ENCODE results near the gene NCAPG2.

NCAPG2 gene

DNA sequence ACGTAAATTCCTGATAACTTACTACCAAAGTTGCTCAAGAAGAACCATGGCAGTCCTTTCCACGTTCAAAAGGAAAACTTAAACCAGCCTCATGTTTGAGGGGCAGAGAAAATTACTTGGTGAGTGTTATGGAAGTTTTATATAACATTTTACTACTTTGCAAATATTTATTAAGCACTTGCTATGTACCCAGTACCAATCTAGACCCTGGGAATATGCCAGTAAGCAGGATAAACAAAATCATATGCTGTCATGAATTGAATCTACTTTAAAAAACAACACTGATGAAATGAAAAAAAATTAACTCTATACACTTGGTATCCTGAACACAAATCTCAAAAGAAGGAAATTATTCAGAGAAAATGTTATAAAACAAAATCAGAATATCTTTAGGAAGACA, 46.1 kb downstream of the NCAPG2 start:
- Histone ChIP-seq H3K4me3 (ENCODE audit: low read length) (no peak overlapping the region), H3K4me1 (ENCODE audit: insufficient read depth, low read length) (peaks cover 5% of the 10 kb centered on the region; the same call in 1 of the 2 replicates), H3K27ac (ENCODE audit: low read length) (no peak overlapping the region), H3K36me3 (ENCODE audit: insufficient read depth, low read depth, low read length) (peaks cover 88% of the 10 kb centered on the region), H3K9ac (ENCODE audit: low read depth, low read length) (no peak overlapping the region), H3K9me3 (ENCODE audit: insufficient read depth, low read depth, low read length) (no peaks in the 10 kb centered on the region), H3K27me3 (ENCODE audit: insufficient read depth, low read length) (no peaks in the 10 kb centered on the region)

DNA sequence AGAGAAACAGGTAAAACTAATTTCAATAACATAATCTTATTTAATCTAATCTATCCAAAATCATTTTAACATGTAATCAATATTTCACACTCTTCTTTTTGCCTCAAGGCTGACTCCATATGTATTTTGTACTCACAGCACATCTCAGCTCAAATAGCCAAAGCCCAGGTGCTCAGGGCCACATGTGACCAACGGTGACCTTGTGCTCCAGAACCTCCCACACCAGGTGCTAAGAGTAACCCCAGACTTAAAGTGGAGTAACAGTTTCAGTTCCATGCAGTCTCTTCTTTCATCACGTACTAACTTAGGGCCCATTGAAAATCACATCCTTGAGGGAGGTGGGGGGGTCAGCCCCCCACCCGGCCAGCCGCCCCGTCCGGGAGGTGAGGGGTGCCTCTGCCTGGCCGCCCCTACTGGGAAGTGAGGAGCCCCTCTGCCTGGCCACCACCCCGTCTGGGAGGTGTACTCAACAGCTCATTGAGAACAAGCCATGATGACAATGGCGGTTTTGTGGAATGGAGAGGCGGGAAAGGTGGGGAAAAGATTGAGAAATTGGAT, 47.3 kb downstream of the NCAPG2 start:
- Histone ChIP-seq H3K36me3 (ENCODE audit: insufficient read depth, low read depth, low read length) (peaks cover 87% of the 10 kb centered on the region), H3K9ac (ENCODE audit: low read depth, low read length) (no peak overlapping the region), H3K27ac (ENCODE audit: low read length) (no peak overlapping the region)

DNA sequence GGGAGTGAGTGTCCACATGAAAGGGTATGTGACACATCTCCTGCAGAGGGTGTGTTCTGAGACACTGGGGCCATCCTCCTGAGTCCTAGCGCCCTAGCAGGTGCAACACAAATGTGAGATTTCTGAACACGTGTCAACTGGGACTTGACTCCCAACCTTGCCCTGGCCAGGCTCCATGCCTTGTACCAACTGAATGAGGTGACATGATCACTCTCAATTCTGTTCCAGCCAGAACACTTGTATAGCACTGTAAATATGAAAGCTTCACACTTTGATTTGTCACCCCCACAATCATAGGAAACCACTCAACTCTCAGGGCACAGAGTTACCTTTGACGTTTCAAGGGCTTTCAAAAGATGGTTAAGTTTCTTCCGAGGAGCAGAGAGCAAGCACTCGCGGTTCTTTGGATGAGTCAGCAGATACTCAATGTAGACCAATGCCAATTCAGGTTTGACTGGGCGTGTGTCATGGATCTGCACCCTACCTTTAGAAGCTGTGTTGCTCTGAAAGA, 48.6 kb downstream of the NCAPG2 start:
- no peaks in the 10 kb centered on the region for H3K9me3 ChIP-seq (ENCODE audit: insufficient read depth, low read depth, low read length)
- no peaks in the 10 kb centered on the region for H3K27me3 ChIP-seq (ENCODE audit: insufficient read depth, low read length)
- peaks cover 5% of the 10 kb centered on the region; the same call in 1 of the 2 replicates for H3K4me1 ChIP-seq (ENCODE audit: insufficient read depth, low read length)
- no peak overlapping the region for H3K4me3 ChIP-seq (ENCODE audit: low read length)
- H3K27ac ChIP-seq (ENCODE audit: low read length) = no peak overlapping the region
- peaks cover 87% of the 10 kb centered on the region for H3K36me3 ChIP-seq (ENCODE audit: insufficient read depth, low read depth, low read length)
- H3K9ac ChIP-seq (ENCODE audit: low read depth, low read length) = no peak overlapping the region

More for the DNA sequence above, 47.3 kb downstream of the NCAPG2 start:
- H3K27me3 ChIP-seq (ENCODE audit: insufficient read depth, low read length) = no peaks in the 10 kb centered on the region
- peaks cover 5% of the 10 kb centered on the region; the same call in 1 of the 2 replicates for H3K4me1 ChIP-seq (ENCODE audit: insufficient read depth, low read length)
- H3K9me3 ChIP-seq (ENCODE audit: insufficient read depth, low read depth, low read length) = no peaks in the 10 kb centered on the region
- H3K4me3 ChIP-seq (ENCODE audit: low read length) = no peak overlapping the region

DNA sequence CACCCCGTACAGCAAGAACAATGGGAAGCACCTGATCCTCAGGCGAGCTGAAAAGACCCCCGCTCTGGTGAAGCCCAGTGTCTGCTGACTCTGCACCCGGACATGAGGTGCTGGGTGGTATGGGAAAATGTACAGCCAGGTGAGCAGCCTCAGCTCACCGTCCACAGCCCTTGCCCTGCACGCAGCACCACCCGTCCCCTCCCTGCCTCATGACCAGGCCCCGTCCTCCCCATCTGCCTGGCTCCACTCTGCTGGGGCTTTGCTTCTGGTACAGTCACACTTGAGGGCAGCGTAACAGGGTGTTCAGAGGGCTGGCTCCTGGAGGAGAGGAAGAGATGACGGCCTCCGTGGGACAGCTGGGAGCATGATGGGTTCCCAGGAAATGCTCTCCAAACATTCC, 49.1 kb downstream of the NCAPG2 start:
- peaks cover 87% of the 10 kb centered on the region for H3K36me3 ChIP-seq (ENCODE audit: insufficient read depth, low read depth, low read length)
- no peaks in the 10 kb centered on the region for H3K27me3 ChIP-seq (ENCODE audit: insufficient read depth, low read length)

DNA sequence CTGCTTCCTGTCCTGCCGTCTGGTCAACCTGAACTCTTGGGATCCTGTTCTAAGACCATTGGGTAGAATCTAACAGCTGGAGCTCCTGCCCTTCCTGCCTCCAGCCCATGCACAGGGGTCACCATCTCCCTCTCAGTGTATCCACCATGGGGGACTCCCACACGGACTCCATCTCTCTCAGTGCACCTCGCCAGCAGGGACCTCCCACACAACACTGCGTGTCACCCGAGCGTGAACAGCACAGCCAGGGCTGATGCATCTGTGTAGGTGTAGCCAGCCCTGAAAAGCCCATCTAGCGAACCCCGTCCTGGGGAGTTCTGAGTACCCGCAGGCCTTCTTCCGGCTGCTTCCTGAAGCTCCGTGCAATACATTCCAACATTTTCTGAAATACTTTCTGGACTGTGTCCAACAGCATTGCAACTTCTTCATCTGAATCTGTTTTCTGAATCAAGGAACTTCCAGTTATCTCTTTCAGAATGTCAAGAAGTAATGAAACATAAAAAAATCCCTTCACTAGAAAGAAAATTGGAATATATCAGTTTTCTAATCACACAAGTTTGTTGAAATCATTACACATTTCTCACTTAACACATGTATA, 52.5 kb downstream of the NCAPG2 start:
- no peak overlapping the region for H3K4me3 ChIP-seq (ENCODE audit: low read length)
- no peaks in the 10 kb centered on the region for H3K9me3 ChIP-seq (ENCODE audit: insufficient read depth, low read depth, low read length)
- H3K4me1 ChIP-seq (ENCODE audit: insufficient read depth, low read length) = peaks cover 3% of the 10 kb centered on the region; the same call in 1 of the 2 replicates
- no peak overlapping the region for H3K9ac ChIP-seq (ENCODE audit: low read depth, low read length)
- H3K27me3 ChIP-seq (ENCODE audit: insufficient read depth, low read length) = no peaks in the 10 kb centered on the region
- peaks cover 98% of the 10 kb centered on the region for H3K36me3 ChIP-seq (ENCODE audit: insufficient read depth, low read depth, low read length)
- H3K27ac ChIP-seq (ENCODE audit: low read length) = no peak overlapping the region

More for the DNA sequence above, 49.1 kb downstream of the NCAPG2 start:
- H3K4me1 ChIP-seq (ENCODE audit: insufficient read depth, low read length) = peaks cover 5% of the 10 kb centered on the region; the same call in 1 of the 2 replicates
- no peak overlapping the region for H3K9ac ChIP-seq (ENCODE audit: low read depth, low read length)
- no peak overlapping the region for H3K4me3 ChIP-seq (ENCODE audit: low read length)
- no peaks in the 10 kb centered on the region for H3K9me3 ChIP-seq (ENCODE audit: insufficient read depth, low read depth, low read length)
- no peak overlapping the region for H3K27ac ChIP-seq (ENCODE audit: low read length)

DNA sequence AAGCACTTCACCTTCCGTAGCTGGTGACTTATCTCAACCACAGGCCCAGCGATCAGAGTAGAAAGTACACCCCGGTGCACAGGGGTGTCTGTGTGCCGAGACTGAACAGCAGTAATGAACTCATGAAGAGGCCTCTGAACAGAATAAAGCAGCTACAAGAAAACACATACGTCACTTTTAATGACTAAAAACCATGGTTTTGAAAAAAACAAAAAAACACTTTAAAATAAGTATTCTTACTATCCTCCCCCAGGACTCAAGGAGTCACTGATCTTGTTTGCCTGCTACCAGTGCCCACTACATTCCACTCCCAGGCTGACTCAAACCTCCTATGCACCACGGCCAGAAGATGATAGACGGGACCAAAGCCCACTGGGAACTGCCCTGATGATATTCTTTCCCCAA, 53.8 kb downstream of the NCAPG2 start:
- Histone ChIP-seq H3K27me3 (ENCODE audit: insufficient read depth, low read length) (no peaks in the 10 kb centered on the region), H3K36me3 (ENCODE audit: insufficient read depth, low read depth, low read length) (peaks cover 98% of the 10 kb centered on the region), H3K27ac (ENCODE audit: low read length) (no peak overlapping the region), H3K4me3 (ENCODE audit: low read length) (no peak overlapping the region), H3K9ac (ENCODE audit: low read depth, low read length) (no peak overlapping the region), H3K9me3 (ENCODE audit: insufficient read depth, low read depth, low read length) (no peaks in the 10 kb centered on the region), H3K4me1 (ENCODE audit: insufficient read depth, low read length) (peaks cover 3% of the 10 kb centered on the region; the same call in 1 of the 2 replicates)

DNA sequence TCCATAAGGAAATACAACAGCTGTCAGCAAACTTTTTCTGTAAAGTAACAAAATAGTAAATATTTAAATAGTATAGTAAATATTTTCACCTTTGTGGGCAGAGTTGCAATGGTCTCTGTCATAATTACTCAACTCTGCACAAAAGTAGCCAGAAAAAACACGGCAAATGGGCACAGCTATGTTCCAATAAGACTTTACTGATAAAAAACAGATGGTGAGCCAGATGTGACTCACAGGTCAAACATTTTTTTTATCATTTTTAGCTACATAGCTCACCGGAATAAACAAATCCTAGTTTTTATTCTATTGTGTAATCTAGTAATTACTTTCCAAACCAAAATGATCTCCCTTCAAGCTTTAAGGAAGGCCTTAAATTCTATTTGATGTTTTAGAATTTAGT, 55.3 kb downstream of the NCAPG2 start:
- Histone ChIP-seq H3K36me3 (ENCODE audit: insufficient read depth, low read depth, low read length) (peaks cover 98% of the 10 kb centered on the region), H3K4me1 (ENCODE audit: insufficient read depth, low read length) (peaks cover 3% of the 10 kb centered on the region; the same call in 1 of the 2 replicates), H3K4me3 (ENCODE audit: low read length) (no peak overlapping the region), H3K27me3 (ENCODE audit: insufficient read depth, low read length) (no peaks in the 10 kb centered on the region), H3K27ac (ENCODE audit: low read length) (no peak overlapping the region), H3K9ac (ENCODE audit: low read depth, low read length) (no peak overlapping the region), H3K9me3 (ENCODE audit: insufficient read depth, low read depth, low read length) (no peaks in the 10 kb centered on the region)

GRCh38 chr7:158648787-158649186, 55.8 kb downstream of the NCAPG2 start:
- peaks cover 3% of the 10 kb centered on the region; the same call in 1 of the 2 replicates for H3K4me1 ChIP-seq (ENCODE audit: insufficient read depth, low read length)
- H3K4me3 ChIP-seq (ENCODE audit: low read length) = no peak overlapping the region
- H3K27ac ChIP-seq (ENCODE audit: low read length) = no peak overlapping the region
- no peak overlapping the region for H3K9ac ChIP-seq (ENCODE audit: low read depth, low read length)
- no peaks in the 10 kb centered on the region for H3K27me3 ChIP-seq (ENCODE audit: insufficient read depth, low read length)
- H3K9me3 ChIP-seq (ENCODE audit: insufficient read depth, low read depth, low read length) = no peaks in the 10 kb centered on the region
- H3K36me3 ChIP-seq (ENCODE audit: insufficient read depth, low read depth, low read length) = peaks cover 98% of the 10 kb centered on the region

DNA sequence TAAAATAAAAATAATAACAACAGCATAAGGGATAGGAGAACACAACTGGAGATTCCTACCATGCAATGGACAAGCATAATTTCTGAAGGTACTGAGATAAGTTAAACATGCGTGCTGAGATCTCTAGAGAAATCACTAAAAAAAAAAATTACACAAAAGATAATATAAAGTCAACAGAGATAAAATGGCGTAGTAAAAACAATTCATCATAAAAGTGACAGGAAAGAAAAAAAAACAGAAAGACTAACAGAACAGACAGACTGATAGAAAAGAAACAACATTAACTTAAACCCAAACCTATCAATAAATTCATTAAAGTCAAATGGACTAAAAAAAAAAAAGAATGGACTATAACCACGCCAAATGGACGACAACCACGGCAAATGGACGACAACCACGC, 56.4 kb downstream of the NCAPG2 start:
- Histone ChIP-seq H3K36me3 (ENCODE audit: insufficient read depth, low read depth, low read length) (peaks cover 98% of the 10 kb centered on the region), H3K4me3 (ENCODE audit: low read length) (no peak overlapping the region), H3K9ac (ENCODE audit: low read depth, low read length) (no peak overlapping the region), H3K27me3 (ENCODE audit: insufficient read depth, low read length) (no peaks in the 10 kb centered on the region), H3K9me3 (ENCODE audit: insufficient read depth, low read depth, low read length) (no peaks in the 10 kb centered on the region), H3K27ac (ENCODE audit: low read length) (no peak overlapping the region), H3K4me1 (ENCODE audit: insufficient read depth, low read length) (peaks cover 3% of the 10 kb centered on the region; the same call in 1 of the 2 replicates)

DNA sequence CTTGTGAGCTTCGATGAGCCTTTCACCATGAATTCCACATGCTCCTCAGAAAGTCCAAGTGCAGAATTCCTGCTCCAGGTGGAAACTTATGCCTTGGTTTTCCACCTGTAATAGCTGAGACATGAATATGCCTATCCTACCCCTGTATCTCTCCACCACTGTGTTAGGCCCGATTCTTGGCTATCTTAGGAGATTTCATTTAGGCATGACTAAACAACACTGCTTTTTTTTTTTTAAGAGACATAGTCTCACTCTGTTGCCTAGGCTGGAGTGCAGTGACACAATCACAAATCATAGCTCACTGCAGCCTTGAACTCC, 57.2 kb downstream of the NCAPG2 start:
- no peak overlapping the region for H3K9ac ChIP-seq (ENCODE audit: low read depth, low read length)

DNA sequence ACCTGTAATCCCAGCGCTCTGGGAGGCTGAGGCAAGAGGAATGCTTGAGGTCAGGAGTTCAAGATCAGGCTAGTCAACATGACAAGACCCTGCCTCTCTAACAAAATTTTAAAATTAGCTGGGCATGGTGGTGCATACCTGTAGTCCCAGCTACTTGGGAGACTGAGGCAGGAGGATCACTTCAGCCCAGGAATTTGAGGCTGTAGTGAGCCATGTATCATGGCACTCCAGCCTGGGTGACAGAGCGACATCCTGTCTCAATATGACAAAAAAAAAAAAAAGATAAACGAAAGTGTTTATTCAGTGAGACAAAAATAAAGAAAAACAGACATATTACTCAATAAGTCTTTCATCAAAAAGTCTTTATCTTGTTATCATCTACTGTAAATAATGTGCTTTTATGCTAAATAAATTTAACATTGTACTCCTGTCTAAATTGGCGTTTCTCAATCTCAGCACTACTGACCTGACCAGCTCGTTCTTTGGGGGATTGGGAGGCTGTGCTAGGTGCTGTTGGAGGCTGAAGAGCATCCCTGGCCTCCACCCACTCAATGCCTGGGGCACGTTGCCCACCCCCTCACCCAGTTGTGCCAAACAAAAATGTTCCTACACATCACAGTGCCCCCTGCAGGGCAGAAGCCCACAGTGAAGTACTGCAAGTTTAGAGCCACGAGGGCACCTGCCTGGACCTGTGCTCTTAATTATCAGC, 57.7 kb downstream of the NCAPG2 start:
- Histone ChIP-seq H3K36me3 (ENCODE audit: insufficient read depth, low read depth, low read length) (peaks cover 97% of the 10 kb centered on the region), H3K27me3 (ENCODE audit: insufficient read depth, low read length) (no peaks in the 10 kb centered on the region), H3K4me1 (ENCODE audit: insufficient read depth, low read length) (peaks cover 3% of the 10 kb centered on the region; the same call in 1 of the 2 replicates), H3K27ac (ENCODE audit: low read length) (no peak overlapping the region), H3K9me3 (ENCODE audit: insufficient read depth, low read depth, low read length) (no peaks in the 10 kb centered on the region), H3K4me3 (ENCODE audit: low read length) (no peak overlapping the region), H3K9ac (ENCODE audit: low read depth, low read length) (no peak overlapping the region)

More for the DNA sequence above, 57.2 kb downstream of the NCAPG2 start:
- Histone ChIP-seq H3K9me3 (ENCODE audit: insufficient read depth, low read depth, low read length) (no peaks in the 10 kb centered on the region), H3K4me3 (ENCODE audit: low read length) (no peak overlapping the region), H3K36me3 (ENCODE audit: insufficient read depth, low read depth, low read length) (peaks cover 97% of the 10 kb centered on the region), H3K27ac (ENCODE audit: low read length) (no peak overlapping the region), H3K4me1 (ENCODE audit: insufficient read depth, low read length) (peaks cover 3% of the 10 kb centered on the region; the same call in 1 of the 2 replicates), H3K27me3 (ENCODE audit: insufficient read depth, low read length) (no peaks in the 10 kb centered on the region)

All from iPS-20b (cell line).